ENCODE data around the gene AHSG.

Gene AHSG

GRCh38 chr3:186668426-186668825 lies 55.6 kb downstream of the AHSG start:
- POLR2A ChIA-PET, result no interaction called here
- TF ChIP-seq NFRKB (IDR thresholded peaks at IDR 0.05) (no peak), ELF4 (IDR thresholded peaks at IDR 0.05) (no peak), FOXA1 (IDR thresholded peaks at IDR 0.05) (no peak), FOXM1 (IDR thresholded peaks at IDR 0.05; ENCODE audit: borderline replicate concordance) (no peak), BHLHE40 (IDR thresholded peaks at IDR 0.05; ENCODE audit: borderline replicate concordance) (no peak), TARDBP (IDR thresholded peaks at IDR 0.05) (no peak), PKNOX1 (IDR thresholded peaks at IDR 0.05) (no peak), ARNT (IDR thresholded peaks at IDR 0.05) (no peak), SUZ12 (IDR thresholded peaks at IDR 0.05) (no peak), L3MBTL2 (conservative IDR thresholded peaks at IDR 0.05) (no peak)
- CTCF ChIA-PET, result no interaction called here
- DNase-seq (ENCODE audit: extremely low spot score), result no peak

GRCh38 chr3:186669378-186670084 lies 56.7 kb downstream of the AHSG start:
- TF ChIP-seq TARDBP (IDR thresholded peaks at IDR 0.05) (no peak), FOXM1 (IDR thresholded peaks at IDR 0.05; ENCODE audit: borderline replicate concordance) (no peak), ELF4 (IDR thresholded peaks at IDR 0.05) (no peak), FOXA1 (IDR thresholded peaks at IDR 0.05) (no peak), NFRKB (IDR thresholded peaks at IDR 0.05) (no peak), FOXK2 (IDR thresholded peaks at IDR 0.05) (no peak)
- DNase-seq (ENCODE audit: extremely low spot score), result no peak
- ChIA-PET CTCF (no interaction called here), POLR2A (no interaction called here)

- no peak for DNase-seq (ENCODE audit: extremely low spot score)
- POLR2A ChIA-PET, result no interaction called here
- no peak for TF ChIP-seq PKNOX1 (IDR thresholded peaks at IDR 0.05)
- TF ChIP-seq NFRKB (IDR thresholded peaks at IDR 0.05), result no peak
- TF ChIP-seq ZNF384 (IDR thresholded peaks at IDR 0.05), result no peak
- no peak for TF ChIP-seq FOXA1 (IDR thresholded peaks at IDR 0.05)
- no peak for TF ChIP-seq L3MBTL2 (conservative IDR thresholded peaks at IDR 0.05)
- no peak for TF ChIP-seq BHLHE40 (IDR thresholded peaks at IDR 0.05; ENCODE audit: borderline replicate concordance)
- no peak for TF ChIP-seq FOXM1 (IDR thresholded peaks at IDR 0.05; ENCODE audit: borderline replicate concordance)
- no peak for TF ChIP-seq SP1 (IDR thresholded peaks at IDR 0.05)
- no peak for TF ChIP-seq CTBP1 (IDR thresholded peaks at IDR 0.05; ENCODE audit: borderline replicate concordance)
- no peak for TF ChIP-seq HDGF (IDR thresholded peaks at IDR 0.05; ENCODE audit: borderline replicate concordance)
- no peak for TF ChIP-seq ARNT (IDR thresholded peaks at IDR 0.05)
- TF ChIP-seq SUZ12 (IDR thresholded peaks at IDR 0.05), result no peak
- TF ChIP-seq TARDBP (IDR thresholded peaks at IDR 0.05), result no peak
- CTCF ChIA-PET, result no interaction called here
Measured at GRCh38 chr3:186670155-186670554, 57.3 kb downstream of the AHSG start.

All from HEK293T (cell line).